Activated T-helper 1 cell treated with anti-CD3 and anti-CD28 coated beads, Interleukin-12 subunit alpha, Interleukin-12 subunit beta, Interleukin-2, Interleukin-4 antibody, amounts not matched to agents 30 ng/mL and 10 ng/mL and 1 ng/mL, durations not matched to agents 14 hours and 24 hours and 36 hours (primary cell): ENCODE results near the gene DNAJC13. TPM values are rescaled to one million over a fixed set of nuclear protein-coding genes. Genes with fewer than 3 reads are reported as not detected.

Experiments used
- DNase-seq: peaks from one replicate; pipeline ENCODE4 v3.0.0; 2021; ENCODE audit warnings: low spot score
- H3K27ac Mint-ChIP-seq: one replicate; pipeline ENCODE4 v1.8.0; 2021; ENCODE audit warnings: mild to moderate bottlenecking, mixed read lengths
- H3K27me3 Mint-ChIP-seq: one replicate; pipeline ENCODE4 v1.8.0; 2022; ENCODE audit warnings: mild to moderate bottlenecking, moderate library complexity, mixed read lengths; ENCODE audit not compliant: insufficient read depth
- H3K36me3 Mint-ChIP-seq: one replicate; pipeline ENCODE4 v1.8.0; 2021; ENCODE audit warnings: low read depth, mixed read lengths
- H3K4me1 Mint-ChIP-seq: one replicate; pipeline ENCODE4 v1.8.0; 2021; ENCODE audit warnings: low read depth, mixed read lengths
- H3K4me3 Mint-ChIP-seq: one replicate; pipeline ENCODE4 v1.8.0; 2021; ENCODE audit warnings: mild to moderate bottlenecking, moderate library complexity, mixed read lengths
- H3K9me3 Mint-ChIP-seq: one replicate; pipeline ENCODE4 v1.8.0; 2021; ENCODE audit warnings: mixed read lengths
- intact Hi-C: fragments of 100-400 bp; cut with micrococcal nuclease; formaldehyde crosslinking; loops from one replicate; pipeline ENCODE4 v1.15.1; 2024
- total RNA-seq: library from RNA; stranded (reverse); gene quantifications from 2 replicates; pipeline ENCODE4 v1.2.3, GENCODE V29; 2022

Gene DNAJC13
- total RNA-seq, 1 donor from 2014 or later, result 30.2 TPM

DNA sequence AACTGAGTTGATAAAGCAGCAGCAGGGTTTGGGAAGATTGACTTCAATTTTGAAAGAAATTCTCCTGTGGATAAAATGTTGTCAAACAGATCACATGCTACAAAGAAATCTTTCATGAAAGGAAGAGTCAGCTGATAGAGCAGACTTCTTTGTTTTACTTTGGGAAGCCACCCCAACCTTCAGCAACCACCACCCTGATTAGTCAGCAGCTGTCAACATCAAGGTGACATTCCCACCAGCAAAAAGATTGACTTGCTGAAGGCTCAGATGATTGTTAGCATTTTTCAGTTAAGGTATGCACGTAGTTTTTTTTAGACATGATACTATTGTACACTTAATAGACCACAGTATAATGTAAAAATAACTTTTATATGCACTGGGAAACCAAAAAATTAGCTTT, 92.2 kb downstream of the DNAJC13 start:
- peaks cover 46% of the 10 kb centered on the region for H3K36me3 Mint-ChIP-seq
- no peak overlapping the region for H3K4me3 Mint-ChIP-seq
- H3K27me3 Mint-ChIP-seq, result no peaks in the 10 kb centered on the region
- DNase-seq, result no peak
- H3K9me3 Mint-ChIP-seq, result no peaks in the 10 kb centered on the region
- intact Hi-C loops, result no loop called here
- no peaks in the 10 kb centered on the region for H3K4me1 Mint-ChIP-seq
- no peak overlapping the region for H3K27ac Mint-ChIP-seq

DNA sequence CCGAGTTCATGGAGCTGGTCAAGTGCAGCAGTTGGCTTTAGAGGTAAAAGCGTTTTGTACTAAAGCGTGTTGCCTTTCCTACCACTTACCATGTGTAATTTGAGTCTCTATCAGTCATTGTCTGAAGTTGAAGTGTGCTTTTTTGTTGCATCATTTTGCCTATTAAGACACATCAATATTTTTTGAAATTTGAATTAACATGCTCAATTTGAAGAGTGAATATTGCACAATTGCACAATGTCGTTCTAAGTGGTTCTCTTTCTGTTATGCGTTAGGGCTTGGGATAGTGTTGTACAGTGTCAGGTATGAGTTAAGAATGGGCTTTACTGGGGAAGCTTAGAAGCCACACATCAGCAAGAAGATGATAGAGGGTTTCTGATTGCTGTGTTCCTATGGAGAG, 95.8 kb downstream of the DNAJC13 start:
- Mint-ChIP-seq H3K4me1 (peaks cover 9% of the 10 kb centered on the region), H3K4me3 (no peak overlapping the region), H3K9me3 (no peaks in the 10 kb centered on the region), H3K27me3 (no peaks in the 10 kb centered on the region), H3K36me3 (peaks cover 51% of the 10 kb centered on the region), H3K27ac (no peak overlapping the region)
- intact Hi-C loops, result no loop called here
- DNase-seq, result no peak

DNA sequence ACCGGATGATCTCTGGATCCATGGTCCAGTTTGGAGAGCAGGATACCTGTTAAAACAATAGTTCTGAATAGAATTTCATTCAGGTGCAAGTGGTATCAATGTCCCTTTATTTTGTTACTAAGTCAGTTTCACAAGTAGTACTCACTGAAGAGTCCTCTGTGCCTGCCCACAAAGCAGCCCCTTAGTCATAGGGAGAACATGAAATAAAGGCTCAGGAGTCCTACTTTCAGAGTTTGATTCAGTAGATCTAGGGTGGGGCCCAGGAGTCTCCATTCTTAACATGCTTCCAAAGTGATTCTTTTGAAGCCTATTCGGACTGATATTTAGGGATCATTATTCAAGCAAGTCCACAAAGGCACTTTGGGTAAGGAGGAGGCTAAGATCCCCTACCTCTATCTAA, 100.0 kb downstream of the DNAJC13 start:
- Mint-ChIP-seq H3K27ac (no peak overlapping the region), H3K4me1 (peaks cover 29% of the 10 kb centered on the region), H3K36me3 (peaks cover 54% of the 10 kb centered on the region), H3K9me3 (no peaks in the 10 kb centered on the region), H3K27me3 (no peaks in the 10 kb centered on the region), H3K4me3 (no peak overlapping the region)
- intact Hi-C loops, result no loop called here
- no peak for DNase-seq

DNA sequence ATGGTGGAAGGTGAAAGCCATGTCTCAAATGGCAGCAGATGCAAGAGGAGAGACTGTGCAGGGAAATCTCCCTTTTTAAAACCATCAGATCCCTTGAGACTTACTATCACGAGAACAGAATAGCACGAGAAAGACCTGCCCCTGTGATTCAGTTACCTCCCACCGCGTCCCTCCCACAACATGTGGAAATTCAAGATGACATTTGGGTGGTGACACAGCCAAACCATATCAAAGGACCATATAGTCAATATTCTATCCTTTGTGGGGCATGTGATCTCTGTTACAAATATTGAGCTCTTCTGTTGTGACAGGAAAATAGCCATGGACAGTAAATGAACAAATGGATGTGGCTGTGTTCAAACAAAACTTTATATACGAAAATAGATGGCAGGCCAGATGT, 102.6 kb downstream of the DNAJC13 start:
- H3K4me1 Mint-ChIP-seq, result peaks cover 45% of the 10 kb centered on the region
- intact Hi-C loops, result loop anchor here (5.0 kb wide), 1 partner anchor 103 kb away; the partner anchor contains the start of gene DNAJC13
- H3K9me3 Mint-ChIP-seq, result no peaks in the 10 kb centered on the region
- no peak overlapping the region for H3K27ac Mint-ChIP-seq
- DNase-seq, result no peak
- H3K4me3 Mint-ChIP-seq, result no peak overlapping the region
- peaks cover 49% of the 10 kb centered on the region for H3K36me3 Mint-ChIP-seq
- H3K27me3 Mint-ChIP-seq, result no peaks in the 10 kb centered on the region

DNA sequence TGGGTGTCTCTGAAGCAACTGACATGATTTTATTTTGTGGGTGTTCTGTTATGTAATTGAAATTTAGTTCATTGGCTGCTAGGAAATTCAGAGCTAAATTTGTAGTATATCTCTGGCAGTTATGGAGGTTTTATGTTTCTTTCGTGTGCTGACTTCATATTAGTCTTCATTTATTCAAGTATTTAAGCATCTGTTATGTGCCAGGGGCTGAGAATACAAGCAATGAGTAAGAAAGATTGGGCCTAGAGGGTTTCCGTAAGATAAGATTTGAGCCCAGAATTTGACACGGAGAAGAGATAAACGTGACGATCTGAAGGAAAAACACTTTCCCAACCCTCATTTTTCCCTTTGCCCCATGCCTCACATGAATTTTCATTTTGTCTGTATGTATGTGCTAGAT, 104.6 kb downstream of the DNAJC13 start:
- H3K4me3 Mint-ChIP-seq, result peak overlapping the region; percentile 41
- H3K4me1 Mint-ChIP-seq, result peaks cover 44% of the 10 kb centered on the region
- H3K9me3 Mint-ChIP-seq, result no peaks in the 10 kb centered on the region
- intact Hi-C loops, result loop anchor here (5.0 kb wide), 1 partner anchor 105 kb away; the partner anchor contains the start of gene DNAJC13
- no peak for DNase-seq
- peak overlapping the region; percentile 46 for H3K27ac Mint-ChIP-seq
- H3K27me3 Mint-ChIP-seq, result no peaks in the 10 kb centered on the region
- H3K36me3 Mint-ChIP-seq, result peaks cover 47% of the 10 kb centered on the region

DNA sequence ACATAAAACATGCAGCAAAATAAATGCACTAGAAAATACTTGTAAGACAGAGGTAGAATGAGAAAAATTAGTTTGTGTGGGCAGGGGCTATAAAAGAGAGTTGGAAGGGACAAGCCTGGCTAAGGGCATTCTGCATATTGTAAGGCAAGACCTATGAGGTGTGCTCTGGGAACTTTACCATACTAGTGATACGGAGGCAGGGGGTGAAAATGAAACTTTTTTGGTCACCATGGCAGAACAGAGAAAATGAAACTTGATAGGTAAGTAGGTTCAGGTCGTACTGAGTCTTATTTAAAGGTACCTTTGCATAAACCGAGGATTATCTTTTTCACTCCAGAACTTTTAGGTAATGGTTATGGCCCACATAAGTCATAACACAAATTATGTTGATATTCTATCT, 105.1 kb downstream of the DNAJC13 start:
- H3K4me3 Mint-ChIP-seq, result peak overlapping the region; percentile 41
- H3K4me1 Mint-ChIP-seq, result peaks cover 39% of the 10 kb centered on the region
- H3K27ac Mint-ChIP-seq, result peak overlapping the region; percentile 46
- H3K27me3 Mint-ChIP-seq, result no peaks in the 10 kb centered on the region
- DNase-seq, result no peak
- H3K36me3 Mint-ChIP-seq, result peaks cover 44% of the 10 kb centered on the region
- no peaks in the 10 kb centered on the region for H3K9me3 Mint-ChIP-seq
- intact Hi-C loops, result loop anchor here (5.0 kb wide), 1 partner anchor 105 kb away; the partner anchor contains the start of gene DNAJC13

DNA sequence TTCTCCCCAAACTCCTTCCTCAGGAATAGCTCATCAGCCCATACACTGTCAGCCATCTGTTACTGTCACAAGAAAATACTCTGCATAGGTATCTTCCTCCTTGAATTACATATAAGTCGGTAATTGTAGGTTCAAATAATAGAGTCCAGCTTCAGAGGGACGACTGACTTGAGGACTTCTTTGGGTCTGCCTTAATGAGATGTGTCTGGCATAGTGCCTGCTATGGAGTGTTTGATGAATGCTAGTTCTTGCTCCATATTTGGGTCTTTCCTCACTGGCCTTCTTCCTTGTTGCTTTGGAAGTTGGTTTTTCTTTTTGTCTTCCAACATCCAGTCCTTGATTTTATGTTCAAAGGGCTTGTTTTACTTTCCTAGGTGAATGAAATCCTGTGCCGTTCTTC, 113.3 kb downstream of the DNAJC13 start:
- Mint-ChIP-seq H3K4me1 (no peaks in the 10 kb centered on the region), H3K4me3 (no peak overlapping the region), H3K36me3 (peaks cover 27% of the 10 kb centered on the region), H3K27me3 (no peaks in the 10 kb centered on the region), H3K9me3 (no peaks in the 10 kb centered on the region), H3K27ac (no peak overlapping the region)
- DNase-seq, result no peak
- intact Hi-C loops, result no loop called here

DNA sequence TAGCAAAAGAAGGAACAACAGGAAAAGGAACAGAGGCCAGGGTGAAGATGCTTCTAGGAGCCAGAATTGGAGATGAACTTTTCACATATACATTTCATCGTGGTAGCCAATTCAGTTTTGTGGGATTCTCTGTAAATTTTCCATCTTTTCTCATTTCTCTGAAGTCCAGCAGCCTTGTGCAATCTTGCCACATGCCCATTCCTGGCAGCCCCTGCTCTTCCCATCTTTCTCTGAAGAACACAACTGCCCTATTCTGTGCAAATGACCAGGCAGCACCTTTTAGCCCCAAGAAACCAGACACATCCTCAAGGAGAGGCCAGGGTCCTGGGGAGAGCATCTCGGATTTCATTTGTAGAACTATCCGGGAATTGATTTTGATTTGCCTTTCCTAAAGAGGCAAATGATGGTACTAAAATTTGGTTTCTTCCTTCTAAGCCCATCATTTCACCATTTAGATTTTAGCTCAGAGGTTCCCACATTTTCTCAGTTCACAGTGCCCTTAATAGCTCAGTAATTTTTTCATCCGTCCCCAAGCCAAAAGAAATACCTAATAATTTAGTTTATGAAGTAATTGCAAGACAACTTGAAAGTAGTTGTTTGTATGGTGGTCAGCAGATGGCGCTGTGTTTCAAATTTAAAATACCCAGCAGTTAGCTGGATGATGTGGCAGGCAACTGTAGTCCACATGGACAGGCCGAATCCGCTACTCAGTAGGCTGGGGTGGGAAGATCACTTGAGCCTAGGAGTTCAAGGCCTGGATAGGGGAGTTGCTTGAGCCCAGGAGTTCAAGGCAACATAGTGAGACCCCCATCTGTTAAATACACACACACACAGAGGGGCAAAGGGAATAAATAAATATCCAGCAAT, 118.5 kb downstream of the DNAJC13 start:
- H3K9me3 Mint-ChIP-seq, result no peaks in the 10 kb centered on the region
- no peaks in the 10 kb centered on the region for H3K27me3 Mint-ChIP-seq
- H3K27ac Mint-ChIP-seq, result peak overlapping the region; percentile 86
- peaks cover 22% of the 10 kb centered on the region for H3K4me1 Mint-ChIP-seq
- intact Hi-C loops, result loop anchor here (1.0 to 2.0 kb wide), 8 partner anchors 8 to 186 kb away; partner anchors contain the start of genes DNAJC13, NPHP3 and UBA5
- DNase-seq, result peak; percentile 17
- no peak overlapping the region for H3K4me3 Mint-ChIP-seq
- H3K36me3 Mint-ChIP-seq, result peaks cover 30% of the 10 kb centered on the region

DNA sequence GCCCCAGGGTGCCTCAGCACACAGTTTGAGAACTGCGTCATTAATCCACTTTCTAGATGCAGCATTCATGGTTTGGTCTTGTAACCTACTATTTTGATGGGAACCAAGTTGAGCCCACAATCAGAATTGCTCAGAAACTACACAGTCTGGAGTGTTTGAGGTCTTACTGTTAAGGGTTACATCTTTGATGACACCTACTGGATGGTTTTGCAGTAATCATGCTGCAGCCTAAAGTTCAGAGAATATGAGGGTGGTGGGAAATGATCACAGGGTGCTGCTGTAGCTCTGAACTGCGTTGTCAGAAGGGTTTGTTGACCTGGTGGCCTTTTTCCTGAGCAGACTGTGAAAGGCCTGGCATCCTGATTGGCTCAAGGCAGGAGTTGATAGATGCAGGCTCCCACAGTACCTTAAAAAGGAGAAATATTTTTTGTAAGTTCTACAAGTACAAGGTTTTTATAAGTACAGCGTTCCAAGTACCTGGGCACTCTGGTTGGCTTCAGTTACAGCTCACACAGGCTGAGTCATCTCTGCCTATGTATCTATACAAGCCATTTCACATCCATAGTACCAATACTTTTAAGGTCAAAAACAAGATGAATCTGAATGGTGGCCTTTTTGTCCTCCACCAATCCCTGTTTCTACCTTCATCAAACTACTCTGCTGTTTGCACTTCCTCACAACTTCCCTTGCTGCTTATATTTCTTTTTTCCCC, 119.3 kb downstream of the DNAJC13 start:
- Mint-ChIP-seq H3K4me3 (no peak overlapping the region), H3K27ac (peak overlapping the region; percentile 86), H3K9me3 (no peaks in the 10 kb centered on the region), H3K27me3 (no peaks in the 10 kb centered on the region), H3K4me1 (peaks cover 26% of the 10 kb centered on the region), H3K36me3 (peaks cover 32% of the 10 kb centered on the region)
- no peak for DNase-seq
- intact Hi-C loops, result loop anchor here (1.0 to 2.0 kb wide), 8 partner anchors 8 to 186 kb away; partner anchors contain the start of genes DNAJC13, NPHP3 and UBA5

DNA sequence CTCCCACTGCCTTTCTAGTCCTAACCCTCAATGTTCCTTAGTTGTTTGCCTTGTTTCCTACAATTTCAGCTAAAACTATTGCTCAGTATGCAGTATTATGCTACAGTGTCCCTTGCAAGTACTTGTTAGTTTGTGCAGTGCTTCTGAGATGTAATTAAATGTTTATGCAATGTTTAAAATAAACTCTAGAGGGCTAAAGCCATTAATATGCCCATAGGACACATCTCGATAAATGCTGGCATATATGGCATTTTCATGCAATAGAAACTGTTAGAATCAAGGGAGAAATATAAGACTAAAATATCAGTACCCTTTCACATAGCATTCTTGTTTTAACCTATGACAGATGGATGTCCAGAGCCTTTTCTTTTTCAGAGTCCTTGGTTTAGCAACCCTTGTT, 120.0 kb downstream of the DNAJC13 start:
- no peak for DNase-seq
- Mint-ChIP-seq H3K27ac (peak overlapping the region; percentile 86), H3K36me3 (peaks cover 36% of the 10 kb centered on the region), H3K9me3 (no peaks in the 10 kb centered on the region), H3K27me3 (no peaks in the 10 kb centered on the region), H3K4me1 (peaks cover 33% of the 10 kb centered on the region), H3K4me3 (no peak overlapping the region)
- intact Hi-C loops, result loop anchor here (2.0 kb wide), 1 partner anchor 184 kb away; no protein-coding TSS in a partner anchor

DNA sequence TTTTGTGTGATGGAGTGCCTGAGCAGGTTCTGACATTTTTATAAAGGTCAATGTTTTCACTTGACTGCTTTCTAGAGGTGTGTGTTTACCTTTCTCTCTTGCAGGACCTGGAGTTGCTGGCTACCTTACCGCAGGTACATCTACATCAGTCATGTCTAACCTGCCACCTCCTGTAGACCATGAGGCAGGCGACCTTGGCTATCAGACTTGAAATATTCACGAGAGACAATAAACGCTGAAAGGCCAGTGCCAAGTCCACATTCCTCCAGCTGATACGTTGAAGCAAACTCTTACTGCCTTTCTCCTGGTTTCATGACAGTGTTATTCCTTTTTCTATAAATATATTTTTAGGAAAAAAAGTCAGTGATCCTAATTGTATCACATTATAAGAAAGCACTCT, 120.8 kb downstream of the DNAJC13 start:
- no peaks in the 10 kb centered on the region for H3K27me3 Mint-ChIP-seq
- no peak for DNase-seq
- H3K9me3 Mint-ChIP-seq, result no peaks in the 10 kb centered on the region
- intact Hi-C loops, result no loop called here
- H3K27ac Mint-ChIP-seq, result no peak overlapping the region
- H3K4me1 Mint-ChIP-seq, result peaks cover 41% of the 10 kb centered on the region
- H3K36me3 Mint-ChIP-seq, result peaks cover 41% of the 10 kb centered on the region
- H3K4me3 Mint-ChIP-seq, result no peak overlapping the region

DNA sequence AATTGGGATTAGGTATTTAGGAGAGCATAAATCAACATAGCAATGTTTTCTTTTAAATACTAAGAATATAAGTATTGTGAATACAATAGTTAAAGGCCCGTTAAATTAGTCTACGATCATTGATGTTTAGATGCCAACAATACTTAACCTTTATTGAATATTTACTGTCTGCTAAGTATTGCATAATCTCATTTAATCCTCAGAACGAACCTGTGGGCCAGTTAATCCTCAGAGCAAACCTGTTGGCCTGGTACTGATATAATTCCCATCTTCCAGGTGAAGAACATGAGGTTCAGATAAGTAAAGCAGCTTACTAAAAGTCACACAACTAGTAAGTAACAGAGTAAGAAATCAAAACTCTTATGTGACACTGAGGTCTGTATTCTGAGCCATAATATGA, 122.4 kb downstream of the DNAJC13 start:
- intact Hi-C loops, result no loop called here
- peak overlapping the region; percentile 46 for H3K27ac Mint-ChIP-seq
- peaks cover 57% of the 10 kb centered on the region for H3K4me1 Mint-ChIP-seq
- H3K27me3 Mint-ChIP-seq, result no peaks in the 10 kb centered on the region
- H3K4me3 Mint-ChIP-seq, result no peak overlapping the region
- H3K36me3 Mint-ChIP-seq, result peaks cover 49% of the 10 kb centered on the region
- DNase-seq, result no peak
- H3K9me3 Mint-ChIP-seq, result no peaks in the 10 kb centered on the region

DNA sequence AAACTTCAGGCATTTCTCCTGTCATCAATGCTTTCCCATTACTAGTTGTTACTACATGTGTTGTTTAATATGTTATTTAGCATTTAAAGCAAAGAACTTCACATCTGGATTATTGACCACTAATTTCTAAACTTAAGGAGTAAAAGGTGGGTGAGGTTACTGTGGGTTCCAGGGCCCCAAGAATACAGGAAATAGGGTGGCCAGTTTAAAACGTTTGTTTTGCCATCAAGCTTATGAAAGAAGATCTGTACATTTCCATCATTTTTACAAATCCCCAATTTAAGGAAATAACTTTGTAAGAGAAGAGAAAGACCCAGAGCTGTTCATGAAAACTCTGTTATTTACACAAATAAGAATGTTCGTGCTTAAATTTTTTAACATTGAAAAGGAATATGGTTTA, 125.3 kb downstream of the DNAJC13 start:
- Mint-ChIP-seq H3K4me3 (peak overlapping the region; percentile 25), H3K27ac (peak overlapping the region; percentile 88), H3K9me3 (peaks cover 3% of the 10 kb centered on the region), H3K36me3 (peaks cover 52% of the 10 kb centered on the region), H3K4me1 (peaks cover 57% of the 10 kb centered on the region), H3K27me3 (no peaks in the 10 kb centered on the region)
- DNase-seq, result no peak
- intact Hi-C loops, result loop anchor here (1.0 kb wide), 1 partner anchor 8 kb away; no protein-coding TSS in a partner anchor
